ENCODE measurements around the gene BRPF1.
A peak's percentile ranks its signal among the peaks of the same experiment; 100 is the strongest.

The BRPF1 gene

GRCh38 chr3:9695746-9696145 lies 35.8 kb upstream of the BRPF1 start:
- Mint-ChIP-seq H3K9me3 (no peaks in the 10 kb centered on the region), H3K4me1 (peaks cover 12% of the 10 kb centered on the region), H3K36me3 (peaks cover 54% of the 10 kb centered on the region), H3K27ac (no peak overlapping the region), H3K27me3 (no peaks in the 10 kb centered on the region), H3K4me3 (no peak overlapping the region)
- DNase-seq (ENCODE audit: low spot score in 2 of 2) (no peak), ATAC-seq (ENCODE audit: low read depth) (no peak)

GRCh38 chr3:9696480-9697220 lies 34.9 kb upstream of the BRPF1 start:
- Mint-ChIP-seq H3K4me1 (peaks cover 5% of the 10 kb centered on the region), H3K9me3 (no peaks in the 10 kb centered on the region), H3K27ac (no peak overlapping the region), H3K27me3 (no peaks in the 10 kb centered on the region), H3K36me3 (peaks cover 58% of the 10 kb centered on the region), H3K4me3 (no peak overlapping the region)
- ATAC-seq (ENCODE audit: low read depth) (no peak), DNase-seq (ENCODE audit: low spot score in 2 of 2) (no peak)

- peaks cover 60% of the 10 kb centered on the region for H3K36me3 Mint-ChIP-seq
Measured at GRCh38 chr3:9697892-9698291, 33.6 kb upstream of the BRPF1 start.

GRCh38 chr3:9698293-9698692 lies 33.2 kb upstream of the BRPF1 start:
- ATAC-seq (ENCODE audit: low read depth) (no peak), DNase-seq (ENCODE audit: low spot score in 2 of 2) (no peak)
- no peaks in the 10 kb centered on the region for H3K27me3 Mint-ChIP-seq
- H3K4me1 Mint-ChIP-seq: peaks cover 9% of the 10 kb centered on the region
- no peaks in the 10 kb centered on the region for H3K9me3 Mint-ChIP-seq
- no peak overlapping the region for H3K4me3 Mint-ChIP-seq
- H3K36me3 Mint-ChIP-seq: peaks cover 60% of the 10 kb centered on the region
- H3K27ac Mint-ChIP-seq: no peak overlapping the region

More at GRCh38 chr3:9697892-9698291, 33.6 kb upstream of the BRPF1 start:
- Mint-ChIP-seq H3K4me1 (peaks cover 7% of the 10 kb centered on the region), H3K9me3 (no peaks in the 10 kb centered on the region), H3K27me3 (no peaks in the 10 kb centered on the region), H3K27ac (no peak overlapping the region), H3K4me3 (no peak overlapping the region)
- ATAC-seq (ENCODE audit: low read depth): no peak
- DNase-seq (ENCODE audit: low spot score in 2 of 2): no peak

- Mint-ChIP-seq H3K4me1 (peaks cover 12% of the 10 kb centered on the region), H3K4me3 (no peak overlapping the region), H3K27me3 (peaks cover 4% of the 10 kb centered on the region), H3K9me3 (no peaks in the 10 kb centered on the region), H3K36me3 (peaks cover 43% of the 10 kb centered on the region), H3K27ac (no peak overlapping the region)
- ATAC-seq (ENCODE audit: low read depth): no peak
- DNase-seq (ENCODE audit: low spot score in 2 of 2): no peak
Measured at GRCh38 chr3:9700536-9700935, 31.0 kb upstream of the BRPF1 start.

- H3K4me3 Mint-ChIP-seq: no peak overlapping the region
- H3K4me1 Mint-ChIP-seq: peaks cover 12% of the 10 kb centered on the region
- peaks cover 39% of the 10 kb centered on the region for H3K36me3 Mint-ChIP-seq
- no peak overlapping the region for H3K27ac Mint-ChIP-seq
- no peak for ATAC-seq (ENCODE audit: low read depth)
- no peak for DNase-seq (ENCODE audit: low spot score in 2 of 2)
- no peaks in the 10 kb centered on the region for H3K9me3 Mint-ChIP-seq
- peaks cover 6% of the 10 kb centered on the region for H3K27me3 Mint-ChIP-seq
Measured at GRCh38 chr3:9701006-9701405, 30.5 kb upstream of the BRPF1 start.

GRCh38 chr3:9701711-9702110 lies 29.8 kb upstream of the BRPF1 start:
- ATAC-seq (ENCODE audit: low read depth) (no peak), DNase-seq (ENCODE audit: low spot score in 2 of 2) (no peak)
- Mint-ChIP-seq H3K36me3 (peaks cover 43% of the 10 kb centered on the region), H3K27me3 (peaks cover 10% of the 10 kb centered on the region), H3K4me3 (no peak overlapping the region), H3K27ac (no peak overlapping the region), H3K9me3 (peaks cover 2% of the 10 kb centered on the region), H3K4me1 (peaks cover 12% of the 10 kb centered on the region)

GRCh38 chr3:9703240-9703639 lies 28.3 kb upstream of the BRPF1 start:
- Mint-ChIP-seq H3K4me1 (peaks cover 12% of the 10 kb centered on the region), H3K36me3 (peaks cover 37% of the 10 kb centered on the region), H3K27ac (no peak overlapping the region), H3K4me3 (no peak overlapping the region), H3K27me3 (peaks cover 11% of the 10 kb centered on the region), H3K9me3 (peaks cover 2% of the 10 kb centered on the region)
- DNase-seq (ENCODE audit: low spot score in 2 of 2) (no peak), ATAC-seq (ENCODE audit: low read depth) (no peak)

- Mint-ChIP-seq H3K4me3 (peak within 1 kb of the TSS; percentile 50), H3K9me3 (peaks cover 2% of the 10 kb centered on the region), H3K4me1 (peaks cover 12% of the 10 kb centered on the region), H3K27me3 (peaks cover 11% of the 10 kb centered on the region), H3K27ac (no peak within 1 kb of the TSS), H3K36me3 (peaks cover 39% of the 10 kb centered on the region)
- ATAC-seq (ENCODE audit: low read depth) (peak; percentile 46), DNase-seq (ENCODE audit: low spot score in 2 of 2) (no peak)
Measured at GRCh38 chr3:9703736-9704346, 27.7 kb upstream of the BRPF1 start, which contains the start of gene CPNE9. CPNE9 (plus strand) TSS chr3:9703833; CDS start chr3:9703997, 164 bp downstream.

GRCh38 chr3:9704347-9705322 lies 26.9 kb upstream of the BRPF1 start:
- Mint-ChIP-seq H3K36me3 (peaks cover 34% of the 10 kb centered on the region), H3K4me1 (peaks cover 11% of the 10 kb centered on the region), H3K4me3 (peak overlapping the region; percentile 65), H3K9me3 (peaks cover 2% of the 10 kb centered on the region), H3K27ac (no peak overlapping the region), H3K27me3 (peaks cover 11% of the 10 kb centered on the region)
- no peak for DNase-seq (ENCODE audit: low spot score in 2 of 2)
- ATAC-seq (ENCODE audit: low read depth): peak; percentile 34

- Mint-ChIP-seq H3K4me1 (no peaks in the 10 kb centered on the region), H3K27ac (no peak overlapping the region), H3K27me3 (peaks cover 14% of the 10 kb centered on the region), H3K36me3 (peaks cover 13% of the 10 kb centered on the region), H3K9me3 (peaks cover 2% of the 10 kb centered on the region), H3K4me3 (no peak overlapping the region)
- ATAC-seq (ENCODE audit: low read depth) (no peak), DNase-seq (ENCODE audit: low spot score in 2 of 2) (no peak)
Measured at GRCh38 chr3:9710174-9710739, 21.3 kb upstream of the BRPF1 start.

- H3K27me3 Mint-ChIP-seq: peaks cover 10% of the 10 kb centered on the region
- H3K4me3 Mint-ChIP-seq: no peak overlapping the region
- H3K36me3 Mint-ChIP-seq: peaks cover 8% of the 10 kb centered on the region
- DNase-seq (ENCODE audit: low spot score in 2 of 2) (no peak), ATAC-seq (ENCODE audit: low read depth) (no peak)
- H3K27ac Mint-ChIP-seq: no peak overlapping the region
- H3K9me3 Mint-ChIP-seq: no peaks in the 10 kb centered on the region
- no peaks in the 10 kb centered on the region for H3K4me1 Mint-ChIP-seq
Measured at GRCh38 chr3:9712415-9712814, 19.1 kb upstream of the BRPF1 start.

- Mint-ChIP-seq H3K36me3 (peaks cover 7% of the 10 kb centered on the region), H3K27me3 (peaks cover 13% of the 10 kb centered on the region), H3K9me3 (no peaks in the 10 kb centered on the region)
Measured at GRCh38 chr3:9713142-9713541, 18.4 kb upstream of the BRPF1 start.

More at GRCh38 chr3:9713142-9713541, 18.4 kb upstream of the BRPF1 start:
- Mint-ChIP-seq H3K27ac (no peak overlapping the region), H3K4me1 (no peaks in the 10 kb centered on the region), H3K4me3 (no peak overlapping the region)
- DNase-seq (ENCODE audit: low spot score in 2 of 2): no peak
- no peak for ATAC-seq (ENCODE audit: low read depth)

All from memory B cell (primary cell).